Measurements from ENCODE around the gene SYT15.
"Not testable (repeated sequence)": the region's sequence is repeated elsewhere in the genome, so short reads cannot be mapped to it uniquely, and the experiment has no call there.

- TF ChIP-seq CTCF (IDR thresholded peaks at IDR 0.05; ENCODE audit: insufficient read depth, low read length); POLR2AphosphoS5 (IDR thresholded peaks at IDR 0.05; ENCODE audit: low read depth); GABPA (IDR thresholded peaks at IDR 0.05; ENCODE audit: low read depth): not testable (repeated sequence)
These were observed 12.1 kb downstream of the SYT15 start for GRCh38 chr10:46591053-46591452.

Measured in HL-60 (cell line).